Measurements from ENCODE around the gene SNCA.

DNA sequence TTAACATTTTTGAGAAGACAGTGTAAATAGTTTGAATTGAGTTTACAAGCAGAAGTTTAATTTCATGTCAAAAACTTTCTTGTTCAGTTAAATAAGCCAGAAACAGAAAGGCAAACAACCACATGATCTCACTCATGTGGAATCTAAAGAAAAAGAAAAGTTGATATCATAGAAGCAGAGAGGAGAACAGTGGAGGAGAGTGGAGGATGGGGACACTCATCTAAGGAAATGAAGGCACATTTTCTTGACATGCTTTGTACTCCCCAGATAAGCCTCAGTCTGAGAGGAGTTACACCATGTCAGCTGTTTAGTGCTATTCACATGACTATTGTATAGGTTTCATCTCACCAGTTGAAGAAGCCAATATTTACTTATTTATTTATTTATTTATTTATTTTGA is 13.5 kb downstream of the SNCA start:
- TF ChIP-seq, protein P1, sequence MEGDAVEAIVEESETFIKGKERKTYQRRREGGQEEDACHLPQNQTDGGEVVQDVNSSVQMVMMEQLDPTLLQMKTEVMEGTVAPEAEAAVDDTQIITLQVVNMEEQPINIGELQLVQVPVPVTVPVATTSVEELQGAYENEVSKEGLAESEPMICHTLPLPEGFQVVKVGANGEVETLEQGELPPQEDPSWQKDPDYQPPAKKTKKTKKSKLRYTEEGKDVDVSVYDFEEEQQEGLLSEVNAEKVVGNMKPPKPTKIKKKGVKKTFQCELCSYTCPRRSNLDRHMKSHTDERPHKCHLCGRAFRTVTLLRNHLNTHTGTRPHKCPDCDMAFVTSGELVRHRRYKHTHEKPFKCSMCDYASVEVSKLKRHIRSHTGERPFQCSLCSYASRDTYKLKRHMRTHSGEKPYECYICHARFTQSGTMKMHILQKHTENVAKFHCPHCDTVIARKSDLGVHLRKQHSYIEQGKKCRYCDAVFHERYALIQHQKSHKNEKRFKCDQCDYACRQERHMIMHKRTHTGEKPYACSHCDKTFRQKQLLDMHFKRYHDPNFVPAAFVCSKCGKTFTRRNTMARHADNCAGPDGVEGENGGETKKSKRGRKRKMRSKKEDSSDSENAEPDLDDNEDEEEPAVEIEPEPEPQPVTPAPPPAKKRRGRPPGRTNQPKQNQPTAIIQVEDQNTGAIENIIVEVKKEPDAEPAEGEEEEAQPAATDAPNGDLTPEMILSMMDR (IDR thresholded peaks at IDR 0.05; ENCODE audit: low read length): no peak
- TF ChIP-seq EZH2 (IDR thresholded peaks at IDR 0.05; ENCODE audit: borderline replicate concordance, low read length): no peak
